Activated naive CD4-positive, alpha-beta T cell treated with anti-CD3 and anti-CD28 coated beads, Interleukin-2, amount 50 U/mL, for 72 hours (primary cell): ENCODE measurements around the gene GARNL3. TPM values are rescaled to one million over a fixed set of nuclear protein-coding genes. Genes with fewer than 3 reads are reported as not detected.

ENCODE experiments used
- ATAC-seq, 2 donors: fragments of 150-1000 bp; cut with Tn5 transposase; 2 replicates each; pipeline ENCODE4 v1.10.0; 2021; ENCODE audit warnings: mild to moderate bottlenecking in 2 of 2, moderate library complexity in 2 of 2
- DNase-seq, 2 donors: peaks; one replicate each; pipeline ENCODE4 v3.0.0; 2021 to 2022; ENCODE audit warnings: low spot score in 2 of 2
- H3K27ac Mint-ChIP-seq, 2 donors: one replicate each; pipeline ENCODE4 v1.8.0; 2022; ENCODE audit warnings: mild to moderate bottlenecking in 2 of 2, mixed read lengths in 2 of 2
- H3K36me3 Mint-ChIP-seq, 2 donors: one replicate each; pipeline ENCODE4 v1.8.0; 2022; ENCODE audit warnings: mixed read lengths in 2 of 2
- H3K9me3 Mint-ChIP-seq, 2 donors: one replicate each; pipeline ENCODE4 v1.8.0; 2022; ENCODE audit warnings: mixed read lengths in 2 of 2
- total RNA-seq, 2 donors: library from RNA; stranded (reverse); gene quantifications; one replicate each; pipeline ENCODE4 v1.2.3, GENCODE V29; 2022

Gene GARNL3
- total RNA-seq, 2 donors from 2014 or later, result 3.5 to 5.4 TPM

- no peaks in the 10 kb centered on the region for H3K9me3 Mint-ChIP-seq
- no peak for ATAC-seq
- no peaks in the 10 kb centered on the region for H3K36me3 Mint-ChIP-seq
- no peak overlapping the region for H3K27ac Mint-ChIP-seq
- DNase-seq, result no peak
Measured at GRCh38 chr9:127347831-127348776, 83.5 kb downstream of the GARNL3 start.

GRCh38 chr9:127349483-127350113 is 85.0 kb downstream of the GARNL3 start:
- Mint-ChIP-seq H3K27ac (no peak overlapping the region), H3K36me3 (no peaks in the 10 kb centered on the region), H3K9me3 (no peaks in the 10 kb centered on the region)
- DNase-seq (no peak), ATAC-seq (no peak)

- no peaks in the 10 kb centered on the region for H3K9me3 Mint-ChIP-seq
- H3K27ac Mint-ChIP-seq, result no peak overlapping the region
- DNase-seq (no peak), ATAC-seq (no peak)
- no peaks in the 10 kb centered on the region for H3K36me3 Mint-ChIP-seq
Measured at GRCh38 chr9:127351182-127352166, 86.9 kb downstream of the GARNL3 start.

GRCh38 chr9:127353882-127354281 is 89.3 kb downstream of the GARNL3 start:
- no peak for ATAC-seq
- DNase-seq, result no peak
- no peak overlapping the region for H3K27ac Mint-ChIP-seq
- no peaks in the 10 kb centered on the region for H3K9me3 Mint-ChIP-seq
- H3K36me3 Mint-ChIP-seq, result no peaks in the 10 kb centered on the region

GRCh38 chr9:127356906-127357305 is 92.3 kb downstream of the GARNL3 start:
- ATAC-seq, result no peak
- H3K9me3 Mint-ChIP-seq, result no peaks in the 10 kb centered on the region

GRCh38 chr9:127358023-127358535 is 93.5 kb downstream of the GARNL3 start:
- DNase-seq (no peak), ATAC-seq (no peak)
- no peak overlapping the region for H3K27ac Mint-ChIP-seq

More at GRCh38 chr9:127356906-127357305, 92.3 kb downstream of the GARNL3 start:
- H3K27ac Mint-ChIP-seq, result no peak overlapping the region
- H3K36me3 Mint-ChIP-seq, result no peaks in the 10 kb centered on the region
- DNase-seq, result no peak

GRCh38 chr9:127358770-127359169 is 94.2 kb downstream of the GARNL3 start:
- Mint-ChIP-seq H3K36me3 (no peaks in the 10 kb centered on the region), H3K9me3 (no peaks in the 10 kb centered on the region), H3K27ac (no peak overlapping the region)
- DNase-seq (no peak), ATAC-seq (no peak)

More at GRCh38 chr9:127358023-127358535, 93.5 kb downstream of the GARNL3 start:
- H3K36me3 Mint-ChIP-seq, result no peaks in the 10 kb centered on the region
- no peaks in the 10 kb centered on the region for H3K9me3 Mint-ChIP-seq

- ATAC-seq (no peak), DNase-seq (no peak)
- H3K27ac Mint-ChIP-seq, result no peak overlapping the region
- no peaks in the 10 kb centered on the region for H3K36me3 Mint-ChIP-seq
- no peaks in the 10 kb centered on the region for H3K9me3 Mint-ChIP-seq
Measured at GRCh38 chr9:127360250-127360649, 95.7 kb downstream of the GARNL3 start.

- Mint-ChIP-seq H3K36me3 (no peaks in the 10 kb centered on the region), H3K9me3 (no peaks in the 10 kb centered on the region), H3K27ac (no peak overlapping the region)
- ATAC-seq (no peak), DNase-seq (no peak)
Measured at GRCh38 chr9:127360829-127361228, 96.3 kb downstream of the GARNL3 start.

- no peak for DNase-seq
- Mint-ChIP-seq H3K36me3 (no peaks in the 10 kb centered on the region), H3K27ac (peak overlapping the region in 1 of 2 donors; percentile 60), H3K9me3 (no peaks in the 10 kb centered on the region)
- ATAC-seq, result no peak
Measured at GRCh38 chr9:127361561-127361960, 97.0 kb downstream of the GARNL3 start.

- DNase-seq (no peak), ATAC-seq (no peak)
- Mint-ChIP-seq H3K36me3 (no peaks in the 10 kb centered on the region), H3K27ac (no peak overlapping the region), H3K9me3 (no peaks in the 10 kb centered on the region)
Measured at GRCh38 chr9:127362829-127363228, 98.3 kb downstream of the GARNL3 start.

- Mint-ChIP-seq H3K36me3 (no peaks in the 10 kb centered on the region), H3K27ac (no peak overlapping the region), H3K9me3 (no peaks in the 10 kb centered on the region)
- no peak for ATAC-seq
- no peak for DNase-seq
Measured at GRCh38 chr9:127365461-127365860, 100.9 kb downstream of the GARNL3 start.

GRCh38 chr9:127366594-127366993 is 102.0 kb downstream of the GARNL3 start:
- H3K27ac Mint-ChIP-seq, result no peak overlapping the region
- H3K36me3 Mint-ChIP-seq, result no peaks in the 10 kb centered on the region
- DNase-seq (no peak), ATAC-seq (no peak)
- H3K9me3 Mint-ChIP-seq, result no peaks in the 10 kb centered on the region

GRCh38 chr9:127368852-127369402 is 104.4 kb downstream of the GARNL3 start:
- H3K9me3 Mint-ChIP-seq, result no peaks in the 10 kb centered on the region
- H3K27ac Mint-ChIP-seq, result no peak overlapping the region
- H3K36me3 Mint-ChIP-seq, result no peaks in the 10 kb centered on the region
- DNase-seq (no peak), ATAC-seq (no peak)

- Mint-ChIP-seq H3K27ac (no peak overlapping the region), H3K36me3 (no peaks in the 10 kb centered on the region), H3K9me3 (no peaks in the 10 kb centered on the region)
- no peak for DNase-seq
- no peak for ATAC-seq
Measured at GRCh38 chr9:127369428-127369827, 104.9 kb downstream of the GARNL3 start.

GRCh38 chr9:127370147-127370579 is 105.6 kb downstream of the GARNL3 start:
- Mint-ChIP-seq H3K27ac (no peak overlapping the region), H3K9me3 (no peaks in the 10 kb centered on the region), H3K36me3 (no peaks in the 10 kb centered on the region)
- DNase-seq (no peak), ATAC-seq (no peak)
